GM19240 (cell line): ENCODE results near the gene MSI1.

ENCODE experiments used
- DNase-seq: peaks from one replicate; pipeline ENCODE4 v3.0.0; 2011; ENCODE audit warnings: low spot score; ENCODE audit not compliant: insufficient read length

The MSI1 gene

GRCh38 chr12:120377611-120378010 is 8.6 kb upstream of the MSI1 start:
- DNase-seq: no peak

- no peak for DNase-seq
Observed at GRCh38 chr12:120376934-120377572, 8.1 kb upstream of the MSI1 start.

GRCh38 chr12:120376416-120376815 is 7.5 kb upstream of the MSI1 start:
- DNase-seq: no peak

GRCh38 chr12:120376009-120376408 is 7.0 kb upstream of the MSI1 start:
- no peak for DNase-seq

- DNase-seq: no peak
Observed at GRCh38 chr12:120373683-120374082, 4.7 kb upstream of the MSI1 start.

- no peak for DNase-seq
Observed at GRCh38 chr12:120370343-120371243, 1.6 kb upstream of the MSI1 start.

GRCh38 chr12:120369603-120370342 is 809 bp upstream of the MSI1 start:
- no peak for DNase-seq

GRCh38 chr12:120367924-120368788 is 808 bp downstream of the MSI1 start:
- DNase-seq: no peak

GRCh38 chr12:120367233-120367923 is 1.6 kb downstream of the MSI1 start:
- no peak for DNase-seq

- DNase-seq: no peak
Observed at GRCh38 chr12:120366845-120367232, 2.1 kb downstream of the MSI1 start.

GRCh38 chr12:120366341-120366705 is 2.6 kb downstream of the MSI1 start:
- no peak for DNase-seq

- DNase-seq: no peak
Observed at GRCh38 chr12:120365675-120366340, 3.2 kb downstream of the MSI1 start.

- DNase-seq: no peak
Observed at GRCh38 chr12:120364487-120364886, 4.5 kb downstream of the MSI1 start.

- no peak for DNase-seq
Observed at GRCh38 chr12:120363274-120363855, 5.6 kb downstream of the MSI1 start.

- no peak for DNase-seq
Observed at GRCh38 chr12:120362516-120363273, 6.3 kb downstream of the MSI1 start.

- DNase-seq: no peak
Observed at GRCh38 chr12:120361506-120362208, 7.3 kb downstream of the MSI1 start.

- DNase-seq: no peak
Observed at GRCh38 chr12:120359128-120359527, 9.8 kb downstream of the MSI1 start.

- no peak for DNase-seq
Observed at GRCh38 chr12:120358412-120359100, 10.4 kb downstream of the MSI1 start.
